WTC11 (cell line): Measurements from ENCODE around the gene CADM1.

Experiments used
- ATF3 ChIP-seq: sonication (generic); formaldehyde crosslinking; conservative IDR thresholded peaks from 2 replicates; pipeline ENCODE4 v1.8.1; 2022; ENCODE audit warnings: mild to moderate bottlenecking, missing genetic modification reagents
- CREM ChIP-seq: sonication (generic); formaldehyde crosslinking; IDR thresholded peaks from 2 replicates; pipeline ENCODE4 v1.8.1; 2022; ENCODE audit warnings: mild to moderate bottlenecking, missing genetic modification reagents, moderate library complexity
- CTCF ChIP-seq: fragments of 200-600 bp; IDR thresholded peaks from 2 replicates; pipeline ENCODE4 v1.8.0; 2022; ENCODE audit warnings: antibody characterized with exemption
- ERG ChIP-seq: fragments of 250-450 bp; sonication (Bioruptor Pico); IDR thresholded peaks from 2 replicates; pipeline ENCODE4 v1.8.0; 2021; ENCODE audit warnings: mild to moderate bottlenecking
- ESRRA ChIP-seq: sonication (generic); formaldehyde crosslinking; IDR thresholded peaks from 2 replicates; pipeline ENCODE4 v1.8.1; 2022; ENCODE audit warnings: mild to moderate bottlenecking, missing genetic modification reagents, borderline replicate concordance
- ETV6 ChIP-seq: sonication (generic); formaldehyde crosslinking; IDR thresholded peaks from 2 replicates; pipeline ENCODE4 v1.8.1; 2022; ENCODE audit warnings: mild to moderate bottlenecking, missing genetic modification reagents
- FOXP4 ChIP-seq: sonication (generic); formaldehyde crosslinking; IDR thresholded peaks from 2 replicates; pipeline ENCODE4 v1.8.0; 2022; ENCODE audit warnings: mild to moderate bottlenecking, missing genetic modification reagents
- GTF2I ChIP-seq: fragments of 250-450 bp; sonication (Bioruptor Pico); conservative IDR thresholded peaks from 2 replicates; pipeline ENCODE4 v1.4.0; 2021; ENCODE audit warnings: mild to moderate bottlenecking
- IRF1 ChIP-seq: sonication (generic); formaldehyde crosslinking; IDR thresholded peaks from 2 replicates; pipeline ENCODE4 v1.8.0; 2023; ENCODE audit warnings: missing genetic modification reagents
- NR1H2 ChIP-seq: sonication (generic); formaldehyde crosslinking; IDR thresholded peaks from 2 replicates; pipeline ENCODE4 v1.9.0; 2021; ENCODE audit warnings: mild to moderate bottlenecking, moderate library complexity, missing genetic modification reagents
- NR2C2 ChIP-seq: sonication (generic); formaldehyde crosslinking; IDR thresholded peaks from 2 replicates; pipeline ENCODE4 v1.8.0; 2022; ENCODE audit warnings: mild to moderate bottlenecking, missing genetic modification reagents
- SOX15 ChIP-seq: fragments of 250-450 bp; sonication (Bioruptor Pico); IDR thresholded peaks from 2 replicates; pipeline ENCODE4 v1.9.0; 2021; ENCODE audit warnings: mild to moderate bottlenecking
- ZBTB21 ChIP-seq: sonication (generic); formaldehyde crosslinking; IDR thresholded peaks from 2 replicates; pipeline ENCODE4 v1.8.1; 2023; ENCODE audit warnings: mild to moderate bottlenecking, missing genetic modification reagents, borderline replicate concordance
- TF ChIP-seq, protein P1 (sequence below): sonication (generic); formaldehyde crosslinking; IDR thresholded peaks from 2 replicates; pipeline ENCODE4 v1.8.1; 2023; ENCODE audit warnings: mild to moderate bottlenecking, missing genetic modification reagents, moderate library complexity

DNA sequence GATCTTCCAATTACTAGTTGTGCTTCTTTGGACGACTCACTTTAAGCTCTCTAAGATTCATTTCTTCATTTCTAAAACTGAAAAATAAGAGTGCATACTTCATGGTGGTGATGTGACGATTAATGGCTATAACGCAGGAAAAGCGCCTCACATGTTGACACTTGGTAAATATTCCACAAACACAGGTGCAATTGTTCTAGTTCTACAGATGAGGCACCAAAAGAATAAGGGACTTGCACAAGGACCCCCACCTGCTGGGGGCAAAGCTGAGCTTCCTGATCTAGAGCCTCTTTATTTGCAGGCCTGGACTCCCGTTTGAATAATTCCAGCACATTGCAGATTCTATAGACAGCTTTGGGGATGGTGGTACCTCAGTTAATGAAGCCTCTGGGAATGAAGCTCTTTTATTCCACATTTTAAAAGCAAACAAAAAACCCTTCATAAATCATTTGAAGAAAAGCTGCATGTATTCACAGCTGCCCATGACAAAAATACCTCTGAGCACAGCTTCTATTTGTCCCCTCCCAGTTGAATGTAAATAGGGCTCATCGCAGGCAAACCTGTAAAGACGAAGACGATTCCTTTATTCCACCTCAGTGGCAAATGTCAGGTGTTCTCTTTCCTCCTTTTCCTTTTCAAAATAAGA, 14.9 kb upstream of the CADM1 start:
- TF ChIP-seq FOXP4 (CRISPR knock-in tag), result no peak
- TF ChIP-seq CTCF, result no peak
- TF ChIP-seq, protein P1, sequence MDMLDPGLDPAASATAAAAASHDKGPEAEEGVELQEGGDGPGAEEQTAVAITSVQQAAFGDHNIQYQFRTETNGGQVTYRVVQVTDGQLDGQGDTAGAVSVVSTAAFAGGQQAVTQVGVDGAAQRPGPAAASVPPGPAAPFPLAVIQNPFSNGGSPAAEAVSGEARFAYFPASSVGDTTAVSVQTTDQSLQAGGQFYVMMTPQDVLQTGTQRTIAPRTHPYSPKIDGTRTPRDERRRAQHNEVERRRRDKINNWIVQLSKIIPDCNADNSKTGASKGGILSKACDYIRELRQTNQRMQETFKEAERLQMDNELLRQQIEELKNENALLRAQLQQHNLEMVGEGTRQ (CRISPR knock-in tag), result no peak
- TF ChIP-seq ETV6 (CRISPR knock-in tag), result no peak
- TF ChIP-seq ATF3 (CRISPR knock-in tag), result no peak
- no peak for TF ChIP-seq NR2C2 (CRISPR knock-in tag)
- no peak for TF ChIP-seq NR1H2 (CRISPR knock-in tag)
- TF ChIP-seq ERG (CRISPR knock-in tag), result no peak
- no peak for TF ChIP-seq CREM (CRISPR knock-in tag)
- no peak for TF ChIP-seq SOX15 (CRISPR knock-in tag)
- no peak for TF ChIP-seq ZBTB21
- no peak for TF ChIP-seq ESRRA
- no peak for TF ChIP-seq GTF2I (CRISPR knock-in tag)
- no peak for TF ChIP-seq IRF1 (CRISPR knock-in tag)
